Keratinocyte (primary cell): Measurements from ENCODE around the gene PATE4. TPM values are rescaled to one million over a fixed set of nuclear protein-coding genes. Genes with fewer than 3 reads are reported as not detected.

Experiments used
- DNase-seq: peaks from one replicate; pipeline ENCODE4 v3.0.0-alpha.2; 2011; ENCODE audit warnings: low read depth, missing footprints, low spot score
- FAIRE-seq: peaks from 2 replicates; lab custom pipeline; 2011; peaks lifted over from hg19 to GRCh38; lab: Jason Lieb, UNC
- H2AFZ ChIP-seq: 2 replicates; pipeline ENCODE4 v1.6.0; 2012; ENCODE audit warnings: low read length, control low read depth, inconsistent platforms; ENCODE audit not compliant: control insufficient read depth
- H3K27ac ChIP-seq: 2 replicates; pipeline ENCODE4 v1.5.1; 2011; ENCODE audit warnings: low read length; ENCODE audit not compliant: control insufficient read depth, insufficient read depth
- H3K27me3 ChIP-seq: 3 replicates; pipeline ENCODE4 v1.6.0; 2011; ENCODE audit warnings: low read length; ENCODE audit not compliant: control insufficient read depth, insufficient read depth; ENCODE audit errors: extremely low read depth
- H3K36me3 ChIP-seq, 2 experiments: 2 replicates in 1 of 2; 3 replicates in 1 of 2; pipeline ENCODE4 v1.5.1; 2011; ENCODE audit warnings: low read length in 2 of 2, mild to moderate bottlenecking in 1 of 2; ENCODE audit not compliant: control insufficient read depth in 2 of 2, insufficient read depth in 2 of 2; ENCODE audit errors: extremely low read depth in 1 of 2
- H3K4me1 ChIP-seq: 3 replicates; pipeline ENCODE4 v1.5.1; 2011; ENCODE audit warnings: low read length; ENCODE audit not compliant: control insufficient read depth, insufficient read depth; ENCODE audit errors: extremely low read depth
- H3K4me2 ChIP-seq: 3 replicates; pipeline ENCODE4 v1.6.0; 2011; ENCODE audit warnings: low read depth, low read length; ENCODE audit not compliant: control insufficient read depth, insufficient read depth; ENCODE audit errors: extremely low read depth
- H3K4me3 ChIP-seq, 3 experiments: fragments of 200-600 bp in 1 of 3; sonication (generic) in 1 of 3; 2 replicates in 2 of 3; 3 replicates in 1 of 3; pipeline ENCODE4 v1.5.1; 2011 to 2016; ENCODE audit warnings: low read length in 3 of 3, mild to moderate bottlenecking in 3 of 3, control low read depth in 2 of 3, inconsistent platforms in 1 of 3, low read depth in 1 of 3, mixed read lengths in 1 of 3, mixed run types in 1 of 3, moderate library complexity in 1 of 3; ENCODE audit not compliant: control insufficient read depth in 2 of 3, insufficient read depth in 2 of 3; ENCODE audit errors: extremely low read depth in 1 of 3
- H3K79me2 ChIP-seq: 2 replicates; pipeline ENCODE4 v1.6.0; 2012; ENCODE audit warnings: low read length; ENCODE audit not compliant: control insufficient read depth, insufficient read depth
- H3K9ac ChIP-seq: 3 replicates; pipeline ENCODE4 v1.6.0; 2011; ENCODE audit warnings: low read length; ENCODE audit not compliant: control insufficient read depth, insufficient read depth; ENCODE audit errors: extremely low read depth
- H3K9me1 ChIP-seq: 3 replicates; pipeline ENCODE4 v1.6.0; 2011; ENCODE audit warnings: low read length; ENCODE audit not compliant: control insufficient read depth, insufficient read depth; ENCODE audit errors: extremely low read depth
- H3K9me3 ChIP-seq: 2 replicates; pipeline ENCODE4 v1.5.1; 2012; ENCODE audit warnings: low read depth, low read length; ENCODE audit not compliant: control insufficient read depth
- H4K20me1 ChIP-seq: 3 replicates; pipeline ENCODE4 v1.6.0; 2011; ENCODE audit warnings: low read length; ENCODE audit not compliant: control insufficient read depth, insufficient read depth; ENCODE audit errors: extremely low read depth
- EZH2 ChIP-seq: IDR thresholded peaks from one replicate; pipeline ENCODE4 v1.6.1; 2012; ENCODE audit warnings: inconsistent platforms, mild to moderate bottlenecking, low read length, moderate library complexity
- dilution Hi-C: fragments of 300-500 bp; cut with MboI; formaldehyde crosslinking; loops from one replicate; pipeline ENCODE4 v1.7.0; 2020; ENCODE audit warnings: low sequenced_read_pairs; ENCODE audit not compliant: extremely low pct_ligation_motif_present
- polyA plus RNA-seq, 5 experiments: library from polyadenylated mRNA; depleted of rRNA in 3 of 5; stranded (reverse) in 3 of 5; stranded (forward) in 1 of 5; unstranded in 1 of 5; fragments of >200 nt; gene quantifications; 1 replicate in 1 of 5; 2 replicates in 3 of 5; 3 replicates in 1 of 5; pipeline versions ENCODE4 v1.2.1 to v1.2.3, GENCODE V29; 2011 to 2012; ENCODE audit warnings: missing spikeins in 2 of 5, low read depth in 1 of 5, low replicate concordance in 1 of 5
- TF ChIP-seq, protein P1 (sequence below), 3 experiments: IDR thresholded peaks in 1 of 3; conservative IDR thresholded peaks in 1 of 3; optimal IDR thresholded peaks in 1 of 3; 2 replicates in 2 of 3; 3 replicates in 1 of 3; pipeline versions ENCODE3 to v1.5.1; 2011; ENCODE audit warnings: low read length in 3 of 3, mild to moderate bottlenecking in 3 of 3, moderate library complexity in 2 of 3, control low read depth in 1 of 3, inconsistent platforms in 1 of 3; ENCODE audit not compliant: insufficient read depth in 2 of 3; ENCODE audit errors: extremely low read depth in 1 of 3

The PATE4 gene
- polyA plus RNA-seq, 1 donor (not counting 4 experiments of a cell fraction or from before 2014, with no cell fraction given), result not detected

DNA sequence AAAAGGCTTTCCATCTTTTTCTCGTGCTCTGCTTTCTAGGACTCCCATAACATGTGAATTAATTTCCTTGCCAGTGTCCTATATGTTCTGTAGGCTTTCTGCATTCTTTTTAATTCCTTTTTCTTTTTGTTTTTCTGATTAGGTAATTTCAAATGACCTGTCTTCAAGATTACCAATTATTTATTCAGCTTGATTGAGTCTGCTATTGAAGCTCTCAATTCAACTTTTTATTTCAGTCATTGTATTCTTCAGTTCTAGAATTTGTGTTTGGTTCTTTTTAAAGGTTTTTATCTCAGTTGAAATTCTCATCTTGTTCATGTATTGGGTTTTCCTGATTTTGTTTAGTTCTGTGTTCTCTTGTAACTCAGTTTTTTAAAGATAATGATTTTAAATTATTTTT lies 30.7 kb upstream of the PATE4 start:
- Histone ChIP-seq H3K36me3 (no peaks in the 10 kb centered on the region), H3K9me3 (no peaks in the 10 kb centered on the region), H2AFZ (no peak overlapping the region), H3K4me1 (no peaks in the 10 kb centered on the region), H3K27me3 (no peaks in the 10 kb centered on the region), H3K9ac (no peak overlapping the region), H4K20me1 (no peaks in the 10 kb centered on the region), H3K4me2 (no peak overlapping the region), H3K79me2 (no peaks in the 10 kb centered on the region), H3K9me1 (no peaks in the 10 kb centered on the region), H3K27ac (no peak overlapping the region), H3K4me3 (no peak overlapping the region)
- dilution Hi-C loops, result no loop called here
- no peak for TF ChIP-seq EZH2
- TF ChIP-seq, protein P1, sequence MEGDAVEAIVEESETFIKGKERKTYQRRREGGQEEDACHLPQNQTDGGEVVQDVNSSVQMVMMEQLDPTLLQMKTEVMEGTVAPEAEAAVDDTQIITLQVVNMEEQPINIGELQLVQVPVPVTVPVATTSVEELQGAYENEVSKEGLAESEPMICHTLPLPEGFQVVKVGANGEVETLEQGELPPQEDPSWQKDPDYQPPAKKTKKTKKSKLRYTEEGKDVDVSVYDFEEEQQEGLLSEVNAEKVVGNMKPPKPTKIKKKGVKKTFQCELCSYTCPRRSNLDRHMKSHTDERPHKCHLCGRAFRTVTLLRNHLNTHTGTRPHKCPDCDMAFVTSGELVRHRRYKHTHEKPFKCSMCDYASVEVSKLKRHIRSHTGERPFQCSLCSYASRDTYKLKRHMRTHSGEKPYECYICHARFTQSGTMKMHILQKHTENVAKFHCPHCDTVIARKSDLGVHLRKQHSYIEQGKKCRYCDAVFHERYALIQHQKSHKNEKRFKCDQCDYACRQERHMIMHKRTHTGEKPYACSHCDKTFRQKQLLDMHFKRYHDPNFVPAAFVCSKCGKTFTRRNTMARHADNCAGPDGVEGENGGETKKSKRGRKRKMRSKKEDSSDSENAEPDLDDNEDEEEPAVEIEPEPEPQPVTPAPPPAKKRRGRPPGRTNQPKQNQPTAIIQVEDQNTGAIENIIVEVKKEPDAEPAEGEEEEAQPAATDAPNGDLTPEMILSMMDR (optimal IDR thresholded peaks at IDR 0.05 in 1 of 3, IDR thresholded peaks at IDR 0.05 in 1 of 3, conservative IDR thresholded peaks at IDR 0.05 in 1 of 3; ENCODE audit: extremely low read depth in 1 of 3, insufficient read depth in 2 of 3, low read length in 3 of 3), result no peak
- FAIRE-seq (no peak), DNase-seq (no peak)

DNA sequence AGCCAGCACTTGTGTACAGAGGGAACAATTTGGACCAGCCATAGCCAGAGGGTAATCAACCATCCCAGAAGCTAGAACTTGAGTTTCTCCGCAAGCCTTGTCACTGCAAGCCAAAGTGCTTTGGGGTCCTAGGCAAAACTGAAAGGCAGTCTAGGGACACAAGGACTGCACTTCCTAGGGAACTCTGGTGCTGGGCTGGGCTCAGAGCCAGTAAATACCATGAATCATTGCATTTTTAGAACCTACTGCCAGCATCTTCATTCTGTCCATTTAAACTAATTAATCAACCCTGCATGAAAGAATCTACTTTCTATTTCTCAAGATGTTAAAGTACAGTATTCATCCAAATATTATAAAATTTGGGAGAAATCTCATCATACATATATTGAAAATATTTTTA lies 25.2 kb upstream of the PATE4 start:
- no peaks in the 10 kb centered on the region for H3K36me3 ChIP-seq
- dilution Hi-C loops, result no loop called here
- H4K20me1 ChIP-seq, result no peaks in the 10 kb centered on the region
- TF ChIP-seq EZH2, result no peak
- TF ChIP-seq, protein P1 (optimal IDR thresholded peaks at IDR 0.05 in 1 of 3, IDR thresholded peaks at IDR 0.05 in 1 of 3, conservative IDR thresholded peaks at IDR 0.05 in 1 of 3; ENCODE audit: extremely low read depth in 1 of 3, insufficient read depth in 2 of 3, low read length in 3 of 3), result no peak
- no peak overlapping the region for H3K27ac ChIP-seq
- FAIRE-seq, result no peak
- no peaks in the 10 kb centered on the region for H3K4me1 ChIP-seq
- H3K9me3 ChIP-seq, result no peaks in the 10 kb centered on the region
- H3K4me3 ChIP-seq, result no peak overlapping the region
- no peak overlapping the region for H3K9ac ChIP-seq
- no peaks in the 10 kb centered on the region for H3K9me1 ChIP-seq
- no peak for DNase-seq
- H2AFZ ChIP-seq, result no peak overlapping the region
- H3K27me3 ChIP-seq, result no peaks in the 10 kb centered on the region
- H3K4me2 ChIP-seq, result no peak overlapping the region
- no peaks in the 10 kb centered on the region for H3K79me2 ChIP-seq
